SH-SY5Y (cell line): Measurements from ENCODE around the gene CPNE5.

ENCODE experiments used
- GATA2 ChIP-seq: IDR thresholded peaks from 2 replicates; pipeline ENCODE4 v1.6.1; 2011; ENCODE audit warnings: mild to moderate bottlenecking, low read depth, low read length
- GATA3 ChIP-seq: IDR thresholded peaks from 2 replicates; pipeline ENCODE4 v1.6.1; 2011; ENCODE audit warnings: low read depth, mild to moderate bottlenecking, low read length, moderate library complexity

CPNE5 gene

DNA sequence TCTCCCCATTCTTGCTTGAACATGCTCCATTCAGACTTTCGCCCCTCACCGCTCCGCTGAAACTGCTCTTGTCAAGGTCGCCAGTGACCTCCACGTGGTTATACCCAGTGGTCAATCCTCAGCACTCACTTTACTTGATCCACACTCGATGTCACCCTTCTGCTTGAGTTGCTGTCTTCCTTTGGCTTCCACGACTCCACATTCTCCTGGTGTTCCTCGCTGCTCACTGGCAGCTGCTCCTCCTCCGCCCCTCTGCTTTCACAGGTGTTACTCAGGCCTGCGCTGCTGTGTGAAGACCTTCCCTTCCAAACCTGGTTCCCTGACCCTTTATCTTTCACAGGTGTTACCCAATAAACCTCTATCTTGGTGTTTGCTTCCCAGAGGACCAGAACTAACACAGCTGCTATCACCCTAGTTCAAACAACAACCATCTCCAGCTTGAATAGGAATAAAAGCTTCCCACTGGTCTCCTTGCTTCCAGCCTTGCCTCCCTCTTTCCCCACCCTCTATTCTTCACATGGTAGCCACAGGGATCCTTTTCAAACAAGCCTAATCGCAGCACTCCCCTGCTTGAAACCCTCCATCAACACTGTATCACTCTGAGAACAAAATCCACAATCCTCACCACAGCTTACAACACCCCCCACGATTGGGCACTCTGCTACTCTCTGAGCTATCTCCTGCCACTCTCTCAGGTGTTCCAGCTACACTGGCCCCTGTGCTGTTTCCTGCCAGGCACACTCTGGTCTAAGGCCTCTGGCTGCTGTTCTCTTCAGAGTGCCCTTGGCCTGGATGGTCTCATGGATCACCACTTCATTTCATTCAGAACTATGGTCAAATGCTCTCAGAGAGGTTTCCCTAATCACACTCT, 24.7 kb upstream of the CPNE5 start:
- TF ChIP-seq GATA2 (no peak), GATA3 (no peak)

DNA sequence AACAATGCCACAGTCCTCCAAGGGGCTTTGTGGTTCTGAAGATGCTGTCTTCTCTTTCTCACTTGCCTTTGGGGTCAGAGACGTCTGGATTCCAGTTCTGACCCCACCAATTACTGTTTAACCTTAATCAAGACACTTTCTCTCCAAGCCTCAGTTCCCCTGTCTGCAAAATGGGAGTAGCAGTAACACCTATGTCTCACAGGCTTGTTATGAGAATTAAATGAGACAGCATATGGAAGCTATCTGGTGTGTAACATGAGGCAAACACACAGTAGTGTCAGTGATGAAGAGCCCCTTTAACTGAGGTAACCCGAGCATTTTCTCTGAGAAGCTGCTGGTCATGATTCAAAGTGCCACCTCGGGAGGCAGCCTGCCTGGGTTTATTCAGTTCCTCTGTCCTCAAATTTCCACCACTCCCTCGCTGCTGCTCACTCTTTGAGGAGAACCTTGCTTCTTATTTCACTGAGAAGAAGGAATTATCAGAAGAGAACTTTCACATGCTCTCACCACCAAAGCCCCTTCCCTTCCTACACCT, 23.7 kb upstream of the CPNE5 start:
- TF ChIP-seq GATA2 (no peak), GATA3 (no peak)

DNA sequence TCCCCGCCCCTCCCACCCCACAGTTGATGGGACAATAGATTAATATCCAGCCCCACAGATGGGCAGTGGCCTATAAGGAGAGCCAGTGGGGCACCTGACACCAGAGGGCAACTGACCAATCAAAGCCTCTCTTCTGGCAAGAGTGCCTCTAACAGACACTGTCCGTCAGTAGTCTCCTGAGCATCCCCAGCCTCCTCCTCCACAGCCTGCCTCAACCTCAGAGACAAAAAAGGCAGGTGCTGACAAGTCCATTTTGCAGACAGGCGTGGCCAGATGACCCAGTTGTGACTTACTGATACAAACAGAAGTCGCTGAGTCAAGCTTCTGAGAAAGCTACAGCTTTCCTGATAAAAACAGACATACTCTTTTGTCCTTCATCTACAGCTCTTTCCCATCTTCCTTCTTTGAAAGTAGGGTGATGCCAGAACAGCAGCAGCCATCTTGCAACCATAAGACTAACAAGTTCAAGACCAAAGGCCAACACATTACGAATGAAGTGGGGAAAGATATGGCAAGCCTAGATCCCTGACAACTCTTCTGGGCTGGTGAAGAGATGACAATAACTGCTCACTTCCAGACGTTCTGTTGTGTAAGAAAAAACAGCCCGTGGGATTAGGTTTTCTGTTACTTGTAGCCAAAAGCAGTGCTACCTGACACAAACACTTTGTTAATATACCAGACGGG, 23.1 kb upstream of the CPNE5 start:
- no peak for TF ChIP-seq GATA3
- TF ChIP-seq GATA2, result no peak

DNA sequence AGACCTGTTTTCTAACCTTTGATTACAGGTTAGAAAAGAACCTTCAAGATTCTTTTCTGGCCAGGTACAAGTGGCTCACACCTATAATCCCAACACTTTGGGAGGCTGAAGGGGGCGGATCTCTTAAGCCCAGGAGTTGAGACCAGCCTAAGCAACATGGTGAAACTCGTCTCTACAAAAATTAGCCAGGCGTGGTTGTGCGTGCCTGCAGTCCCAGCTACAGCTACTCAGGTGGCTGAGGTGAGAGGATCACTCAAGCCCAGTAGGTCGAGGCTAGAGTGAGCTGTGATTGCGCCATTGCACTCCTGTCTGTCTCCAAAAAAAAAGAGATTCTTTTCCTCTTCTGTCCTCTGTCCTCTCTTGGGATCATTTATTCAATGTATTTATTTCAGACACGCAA, 20.9 kb upstream of the CPNE5 start:
- TF ChIP-seq GATA3 (no peak), GATA2 (no peak)

DNA sequence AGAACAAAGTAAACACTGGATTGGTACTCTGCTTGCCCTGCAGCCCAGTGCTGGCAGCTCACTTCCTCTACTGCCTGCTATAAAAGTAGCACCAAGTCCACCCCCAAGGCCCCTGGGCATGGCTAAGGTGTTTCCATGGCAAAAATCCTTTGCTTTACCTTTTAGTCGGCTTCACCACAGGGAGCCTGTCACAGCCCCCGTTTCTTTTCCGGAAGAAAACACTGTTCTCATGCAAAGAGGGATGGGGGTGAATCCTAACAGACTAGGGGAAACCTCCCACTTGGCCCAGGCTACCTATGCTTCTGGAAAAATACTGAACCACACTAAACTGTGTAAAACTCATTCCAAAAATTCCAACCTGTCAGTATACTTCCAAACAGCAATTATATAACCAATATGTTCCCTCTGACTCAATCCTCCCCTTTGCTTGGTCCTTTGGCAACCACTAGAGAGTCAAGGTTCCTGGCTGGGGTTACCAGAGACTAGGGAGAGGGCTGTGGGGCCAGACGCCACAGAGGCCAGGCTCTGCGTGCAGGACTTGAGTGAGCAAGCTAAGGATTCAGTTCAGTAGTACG, 19.2 kb upstream of the CPNE5 start:
- TF ChIP-seq GATA3, result no peak
- TF ChIP-seq GATA2, result no peak

- no peak for TF ChIP-seq GATA3
- TF ChIP-seq GATA2, result no peak
Observed at GRCh38 chr6:36857325-36857724, 18.1 kb upstream of the CPNE5 start.

GRCh38 chr6:36856277-36856676, 17.0 kb upstream of the CPNE5 start:
- TF ChIP-seq GATA2 (no peak), GATA3 (no peak)

DNA sequence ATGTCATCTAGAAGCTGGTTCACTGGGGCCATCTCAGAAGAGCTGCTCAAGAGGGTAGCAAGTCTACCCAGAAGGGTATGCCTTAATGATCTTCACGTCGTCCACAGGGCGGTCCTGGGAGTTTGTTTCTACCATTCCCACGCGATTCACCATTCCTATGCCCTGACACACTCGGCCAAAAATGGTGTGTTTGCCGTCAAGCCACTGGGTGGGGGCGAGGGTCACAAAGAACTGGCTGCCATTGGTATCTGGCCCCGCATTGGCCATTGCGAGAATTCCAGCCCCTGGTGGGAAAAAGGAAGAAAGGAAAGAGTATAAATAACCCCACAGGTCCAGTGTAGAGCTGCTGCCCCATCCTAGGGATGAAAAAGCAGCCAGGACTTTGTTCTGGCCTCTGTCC, 16.5 kb upstream of the CPNE5 start:
- TF ChIP-seq GATA2 (no peak), GATA3 (no peak)

DNA sequence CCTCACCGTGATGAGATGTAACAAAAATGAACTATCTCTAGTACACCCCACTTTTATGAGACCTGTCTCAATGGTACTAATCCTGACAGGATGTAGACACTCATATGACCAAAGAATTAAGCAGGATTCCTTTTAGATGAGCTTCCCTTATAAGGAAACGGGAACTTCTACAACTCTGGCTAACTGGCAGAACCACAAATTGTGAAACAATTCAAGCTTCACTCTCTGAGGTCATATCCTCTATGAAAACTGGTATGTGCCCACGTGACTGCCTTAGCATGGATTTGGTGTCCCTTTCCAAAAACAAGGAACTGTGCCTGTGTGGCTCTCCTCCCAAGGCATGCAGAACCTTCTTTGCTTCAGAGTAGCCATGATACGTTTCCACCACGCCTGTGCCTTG, 14.1 kb upstream of the CPNE5 start:
- no peak for TF ChIP-seq GATA3
- TF ChIP-seq GATA2, result no peak

DNA sequence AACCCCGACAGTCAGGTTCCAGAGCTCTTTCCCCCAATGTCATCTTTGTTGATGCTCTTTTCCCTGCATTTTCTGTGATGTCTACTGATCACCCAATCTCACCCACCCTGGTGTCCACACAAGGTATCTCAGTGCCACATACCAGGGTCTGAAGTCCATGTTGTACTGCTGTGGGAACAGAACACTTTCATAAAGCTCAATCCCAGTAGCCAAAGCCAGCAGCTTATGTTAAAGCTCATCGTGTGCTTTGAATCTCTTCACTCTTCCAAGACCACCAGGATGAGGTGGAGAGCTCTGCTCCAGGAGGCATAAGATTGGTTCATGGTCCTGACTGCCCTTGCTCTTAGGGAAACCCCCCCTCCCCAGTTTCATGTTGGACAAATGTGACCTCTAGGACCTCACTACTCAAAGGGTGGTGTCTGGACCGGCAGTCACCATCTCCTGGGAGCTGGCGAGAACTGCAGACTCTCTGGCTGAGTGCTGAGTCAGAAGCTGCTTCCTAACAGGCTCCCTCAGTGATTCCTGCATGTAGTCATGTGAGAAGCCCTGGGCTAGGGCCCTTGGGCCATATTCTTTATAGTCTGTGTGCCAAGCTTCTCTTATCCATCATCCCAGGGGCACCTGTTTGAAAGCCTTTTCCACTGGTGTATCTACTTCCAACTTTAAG, 13.4 kb upstream of the CPNE5 start:
- TF ChIP-seq GATA2, result no peak
- TF ChIP-seq GATA3, result no peak

- TF ChIP-seq GATA2, result no peak
- no peak for TF ChIP-seq GATA3
Observed at GRCh38 chr6:36851626-36852025, 12.4 kb upstream of the CPNE5 start.

DNA sequence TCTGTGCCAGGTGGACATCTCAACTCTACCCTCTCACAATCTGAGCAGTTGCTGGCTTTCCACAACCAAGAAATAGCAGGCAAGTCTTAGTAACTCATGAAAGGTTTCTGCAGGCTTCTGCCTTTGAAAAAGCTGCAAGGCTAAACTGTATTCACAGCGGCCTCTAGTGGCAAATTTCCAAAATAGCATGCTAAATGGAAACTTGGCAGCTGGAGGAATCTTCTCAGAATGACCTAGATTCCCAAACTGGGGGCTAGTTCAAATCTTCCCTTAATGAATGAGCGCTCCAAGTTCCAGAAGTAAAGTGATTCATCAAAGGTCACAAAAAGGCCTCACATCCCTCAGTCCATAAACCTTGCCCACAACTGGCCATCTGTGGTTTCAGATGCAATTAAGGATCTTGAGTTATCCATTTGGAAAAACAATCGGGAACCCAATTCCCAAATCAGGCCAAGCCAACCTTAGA, 11.9 kb upstream of the CPNE5 start:
- no peak for TF ChIP-seq GATA2
- no peak for TF ChIP-seq GATA3

DNA sequence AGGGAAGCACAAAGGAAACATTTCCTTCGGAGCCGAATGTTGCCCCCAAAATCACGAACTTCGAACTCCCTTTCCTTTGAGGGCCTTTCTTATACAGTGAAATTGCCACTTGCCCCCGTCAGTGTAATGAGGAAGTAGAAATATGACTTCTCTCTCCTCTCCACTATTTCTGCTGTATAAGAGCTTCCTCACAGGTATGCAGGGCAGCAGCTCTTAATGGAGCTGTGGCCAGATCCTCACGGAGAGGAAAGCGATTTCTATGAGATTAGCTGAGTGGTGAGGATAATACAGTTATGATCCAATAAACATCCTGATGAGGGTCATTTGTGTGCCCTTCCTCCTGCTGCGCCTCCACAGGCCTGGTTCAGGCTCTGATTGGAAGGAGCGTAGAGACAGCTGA, 10.8 kb upstream of the CPNE5 start:
- TF ChIP-seq GATA3 (no peak), GATA2 (no peak)
